HG02610 (cell line): Measurements from ENCODE around the gene CRB2.
"Not testable (repeated sequence)": the region's sequence is repeated elsewhere in the genome, so short reads cannot be mapped to it uniquely, and the experiment has no call there.

Experiments
- ATAC-seq: cut with Tn5 transposase; IDR thresholded peaks from one replicate; pipeline ENCODE4 v1.9.1; 2021; ENCODE audit warnings: mild to moderate bottlenecking, moderate library complexity; ENCODE audit not compliant: unreplicated experiment

The CRB2 gene

GRCh38 chr9:123327697-123328100 is 28.3 kb upstream of the CRB2 start:
- ATAC-seq = no peak

GRCh38 chr9:123329329-123329955 is 26.6 kb upstream of the CRB2 start:
- ATAC-seq = no peak

GRCh38 chr9:123331346-123332060 is 24.5 kb upstream of the CRB2 start:
- ATAC-seq = no peak

- ATAC-seq = not testable (repeated sequence)
Observed at GRCh38 chr9:123333058-123333669, 22.8 kb upstream of the CRB2 start.

- ATAC-seq = no peak
Observed at GRCh38 chr9:123334639-123335038, 21.4 kb upstream of the CRB2 start.

- no peak for ATAC-seq
Observed at GRCh38 chr9:123335193-123335985, 20.6 kb upstream of the CRB2 start.

GRCh38 chr9:123335986-123336329 is 20.0 kb upstream of the CRB2 start:
- ATAC-seq = no peak

GRCh38 chr9:123336449-123336848 is 19.5 kb upstream of the CRB2 start:
- no peak for ATAC-seq

GRCh38 chr9:123336959-123337358 is 19.0 kb upstream of the CRB2 start:
- ATAC-seq = no peak

GRCh38 chr9:123337971-123338370 is 18.0 kb upstream of the CRB2 start:
- ATAC-seq = no peak

GRCh38 chr9:123338710-123339665 is 17.0 kb upstream of the CRB2 start:
- ATAC-seq = peak; percentile 63

GRCh38 chr9:123339666-123340510 is 16.1 kb upstream of the CRB2 start:
- peak; percentile 44 for ATAC-seq

- no peak for ATAC-seq
Observed at GRCh38 chr9:123341816-123342215, 14.2 kb upstream of the CRB2 start.

- ATAC-seq = no peak
Observed at GRCh38 chr9:123342247-123342646, 13.8 kb upstream of the CRB2 start.

GRCh38 chr9:123343443-123344191 is 12.4 kb upstream of the CRB2 start:
- ATAC-seq = peak; percentile 33

- no peak for ATAC-seq
Observed at GRCh38 chr9:123344192-123344949, 11.6 kb upstream of the CRB2 start.

GRCh38 chr9:123345567-123345955 is 10.4 kb upstream of the CRB2 start:
- ATAC-seq = no peak

GRCh38 chr9:123346026-123346425 is 10.0 kb upstream of the CRB2 start:
- ATAC-seq = no peak
